A549 (cell line): Measurements from ENCODE around the gene COPS7A. TPM values are rescaled to one million over a fixed set of nuclear protein-coding genes. Genes with fewer than 3 reads are reported as not detected.
"Not testable (repeated sequence)": the region's sequence is repeated elsewhere in the genome, so short reads cannot be mapped to it uniquely, and the experiment has no call there.

Experiments used
- ATAC-seq, 2 experiments: fragments of 200-7000 bp in 1 of 2; fragments of >200 bp in 1 of 2; cut with Nextera tagmentation in 1 of 2; cut with Tn5 transposase in 1 of 2; 3 replicates each; pipeline versions ENCODE4 v1.8.0 to v1.9.1; 2018 to 2020; ENCODE audit warnings: mild to moderate bottlenecking in 1 of 2, moderate library complexity in 1 of 2
- CTCF ChIA-PET: fragments of 300-600 bp; sonication (Branson Sonifier 250); formaldehyde crosslinking; extraction: SDS; loops from one replicate; lab custom pipeline; 2021; ENCODE audit warnings: antibody characterized with exemption, inconsistent platforms; lab: Yijun Ruan, JAX
- POLR2A ChIA-PET: fragments of 350-600 bp; formaldehyde crosslinking; extraction: SDS; loops from one replicate; lab custom pipeline; 2021; ENCODE audit warnings: antibody characterized with exemption, inconsistent platforms; lab: Yijun Ruan, JAX
- DNase-seq, 2 experiments: peaks; one replicate each; pipeline versions ENCODE4 v3.0.0 to v3.0.0-alpha.2; 2011 to 2016; ENCODE audit warnings: low read depth in 1 of 2, low spot score in 1 of 2
- FAIRE-seq: peaks from 2 replicates; lab custom pipeline; 2011; peaks lifted over from hg19 to GRCh38; lab: Jason Lieb, UNC
- H3K27ac ChIP-seq, 2 experiments: fragments of >200 bp; sonication (Bioruptor Twin); formaldehyde crosslinking; 3 replicates each; pipeline ENCODE4 v1.5.1; 2016 to 2017
- H3K4me1 ChIP-seq: fragments of >200 bp; sonication (Bioruptor Twin); formaldehyde crosslinking; 3 replicates; pipeline ENCODE4 v1.6.1; 2016
- H3K4me2 ChIP-seq: fragments of >200 bp; sonication (Bioruptor Twin); formaldehyde crosslinking; 3 replicates; pipeline ENCODE4 v1.6.1; 2016
- H3K4me3 ChIP-seq: fragments of >200 bp; sonication (Bioruptor Twin); formaldehyde crosslinking; 3 replicates; pipeline ENCODE4 v1.5.1; 2016
- H3K9me3 ChIP-seq: fragments of >200 bp; sonication (Bioruptor Twin); formaldehyde crosslinking; 3 replicates; pipeline ENCODE4 v1.6.1; 2016
- ATOH8 ChIP-seq: fragments of 250-450 bp; sonication (Bioruptor Pico); IDR thresholded peaks from 2 replicates; pipeline ENCODE4 v1.5.0; 2020; ENCODE audit warnings: low read depth, mild to moderate bottlenecking, moderate library complexity
- CTCF ChIP-seq: fragments of >200 bp; sonication (Bioruptor Twin); formaldehyde crosslinking; IDR thresholded peaks from 3 replicates; pipeline ENCODE4 v1.5.1; 2016
- ESRRA ChIP-seq: fragments of 150-350 bp; IDR thresholded peaks from 2 replicates; pipeline ENCODE4 v1.6.1; 2014; ENCODE audit warnings: mild to moderate bottlenecking, low read length, borderline replicate concordance
- GATA3 ChIP-seq: IDR thresholded peaks from 2 replicates; pipeline ENCODE4 v1.6.1; 2012; ENCODE audit warnings: borderline replicate concordance
- HEYL ChIP-seq: fragments of 250-450 bp; sonication (Bioruptor Pico); IDR thresholded peaks from 2 replicates; pipeline ENCODE4 v1.8.0; 2021; ENCODE audit warnings: mild to moderate bottlenecking, moderate library complexity
- KDM1A ChIP-seq: fragments of 200-600 bp; sonication (generic); IDR thresholded peaks from 2 replicates; pipeline ENCODE4 v1.6.1; 2016; ENCODE audit warnings: low read depth, mild to moderate bottlenecking
- MAFK ChIP-seq: fragments of 450-650 bp; IDR thresholded peaks from 2 replicates; pipeline ENCODE4 v1.6.1; 2014; ENCODE audit not compliant: partially characterized antibody
- NR3C1 ChIP-seq: fragments of >200 bp; sonication (Bioruptor Twin); formaldehyde crosslinking; IDR thresholded peaks from 3 replicates; pipeline ENCODE4 v1.6.1; 2017
- PBX3 ChIP-seq: IDR thresholded peaks from 2 replicates; pipeline ENCODE4 v1.6.1; 2012
- PHF8 ChIP-seq: fragments of 200-600 bp; sonication (generic); IDR thresholded peaks from 2 replicates; pipeline ENCODE4 v1.6.1; 2016; ENCODE audit warnings: low read depth, mild to moderate bottlenecking, antibody characterized with exemption, moderate library complexity, borderline replicate concordance
- POLR2A ChIP-seq: IDR thresholded peaks from 2 replicates; pipeline ENCODE4 v1.6.1; 2012; ENCODE audit warnings: mild to moderate bottlenecking, low read length
- POLR2AphosphoS2 ChIP-seq: conservative IDR thresholded peaks from 2 replicates; pipeline ENCODE4 v1.6.1; 2012; ENCODE audit warnings: low read length, improper control_type of control experiment, inconsistent platforms
- RFX5 ChIP-seq: fragments of 450-650 bp; IDR thresholded peaks from 2 replicates; pipeline ENCODE4 v1.7.1; 2014; ENCODE audit warnings: antibody characterized with exemption, mild to moderate bottlenecking, moderate library complexity
- RNF2 ChIP-seq: fragments of 200-600 bp; sonication (generic); IDR thresholded peaks from 2 replicates; pipeline ENCODE4 v1.6.1; 2016; ENCODE audit warnings: low read depth, mild to moderate bottlenecking, antibody characterized with exemption, moderate library complexity, borderline replicate concordance
- SREBF2 ChIP-seq: fragments of 450-650 bp; IDR thresholded peaks from 2 replicates; pipeline ENCODE4 v1.6.1; 2014; ENCODE audit warnings: mild to moderate bottlenecking, moderate library complexity
- ZFP36 ChIP-seq: fragments of 450-650 bp; IDR thresholded peaks from 2 replicates; pipeline ENCODE4 v1.6.1; 2014; ENCODE audit warnings: borderline replicate concordance; ENCODE audit not compliant: partially characterized antibody
- WGBS: methylation state at CpG from one replicate; pipeline ENCODE4 v1.1.6; 2017; ENCODE audit errors: missing lambda C conversion rate; 5-methylcytosine and 5-hydroxymethylcytosine counted together
- polyA plus RNA-seq, 4 experiments: library from polyadenylated mRNA; depleted of rRNA in 3 of 4; stranded (reverse); fragments of >200 nt; fragmentation: RNase III in 1 of 4; extraction: RNeasy Plus Mini Kit Qiagen cat#74134 plus additional on column Dnase treatment in 1 of 4; gene quantifications; 2 replicates in 3 of 4; 3 replicates in 1 of 4; pipeline ENCODE4 v1.2.3, GENCODE V29; 2011 to 2017

Gene COPS7A
- polyA plus RNA-seq, 2 of the 4 experiments (the other 2 are of a cell fraction), result 46.9 to 78.8 TPM

GRCh38 chr12:6701078-6701768 lies 22.6 kb upstream of the COPS7A start:
- FAIRE-seq (no peak), ATAC-seq (no peak), DNase-seq (no peak)
- Histone ChIP-seq H3K27ac (peak overlapping the region in 1 of 2 experiments; percentile 76; a peak in 3 of 6 replicates), H3K9me3 (no peaks in the 10 kb centered on the region), H3K4me1 (peaks cover 14% of the 10 kb centered on the region; the same call in 1 of the 3 replicates), H3K4me3 (peak overlapping the region; percentile 68), H3K4me2 (peak overlapping the region; percentile 99)
- no peak for TF ChIP-seq NR3C1
- no peak for TF ChIP-seq GATA3
- no peak for TF ChIP-seq ATOH8 (CRISPR knock-in tag)
- TF ChIP-seq RNF2, result no peak
- no peak for TF ChIP-seq HEYL (CRISPR knock-in tag)
- TF ChIP-seq PBX3, result no peak
- TF ChIP-seq KDM1A, result peak; percentile 74; the same call in 1 of the 2 replicates
- no peak for TF ChIP-seq PHF8
- TF ChIP-seq SREBF2, result no peak
- WGBS, result 66% methylated on average over 13 of the region's 13 CpGs
- CTCF ChIA-PET, result interaction anchor here (0.6 kb wide), 1 partner anchor 18 kb away, joined by 3 read pairs; no protein-coding TSS in a partner anchor
- POLR2A ChIA-PET, result no interaction called here

- FAIRE-seq, result no peak
- POLR2A ChIA-PET, result interaction anchor here (0.6 kb wide), 1 partner anchor 131 kb away, joined by 4 read pairs; no protein-coding TSS in a partner anchor
- peak; percentile 38 to 65 for DNase-seq
- TF ChIP-seq MAFK (no peak), ESRRA (no peak), ZFP36 (no peak), POLR2AphosphoS2 (no peak), RFX5 (no peak)
- TF ChIP-seq, all 56 proteins: peak for 0
- Histone ChIP-seq H3K4me2 (peak overlapping the region; percentile 48; the same call in 2 of the 3 replicates), H3K9me3 (no peaks in the 10 kb centered on the region), H3K4me1 (peaks cover 14% of the 10 kb centered on the region; the same call in 1 of the 3 replicates), H3K4me3 (no peak overlapping the region), H3K27ac (no peak overlapping the region)
- 23% methylated on average over 9 of the region's 10 CpGs for WGBS
- ATAC-seq, result peak; percentile 57 to 66
- CTCF ChIA-PET, result interaction anchor here (1.0 to 1.2 kb wide), 2 partner anchors 38 to 83 kb away, joined by 3 to 4 read pairs; no protein-coding TSS in a partner anchor
These were observed 20.2 kb upstream of the COPS7A start for GRCh38 chr12:6703631-6704030.

- POLR2A ChIA-PET, result interaction anchor here (2.4 kb wide), 1 partner anchor 15 kb away, joined by 9 read pairs; the partner anchor contains the start of gene COPS7A
- not testable (repeated sequence) for H3K9me3 ChIP-seq, H3K4me3 ChIP-seq, DNase-seq, ATAC-seq, H3K4me1 ChIP-seq, H3K4me2 ChIP-seq, FAIRE-seq, H3K27ac ChIP-seq
- CTCF ChIA-PET, result interaction anchor here (0.7 to 1.3 kb wide), 5 partner anchors 8 to 45 kb away, joined by 3 to 4 read pairs (median 3); partner anchors contain the start of gene MLF2
- 92% methylated on average over 7 of the region's 21 CpGs for WGBS
These were observed 15.5 kb upstream of the COPS7A start for GRCh38 chr12:6708351-6708750.

GRCh38 chr12:6708960-6709394 lies 14.9 kb upstream of the COPS7A start:
- H3K27ac ChIP-seq, result no peak overlapping the region
- ChIA-PET POLR2A (interaction anchor here (2.4 kb wide), 1 partner anchor 15 kb away, joined by 9 read pairs; the partner anchor contains the start of gene COPS7A), CTCF (interaction anchor here (0.7 to 1.3 kb wide), 6 partner anchors 9 to 69 kb away, joined by 3 to 4 read pairs (median 3); partner anchors contain the start of gene MLF2)
- ATAC-seq (no peak), FAIRE-seq (no peak), DNase-seq (no peak)
- H3K4me1 ChIP-seq, result no peaks in the 10 kb centered on the region
- H3K4me2 ChIP-seq, result no peak overlapping the region
- no peak overlapping the region for H3K4me3 ChIP-seq
- H3K9me3 ChIP-seq, result no peaks in the 10 kb centered on the region
- 81% methylated on average over 16 of the region's 16 CpGs for WGBS
- no peak for TF ChIP-seq POLR2A
- TF ChIP-seq CTCF, result no peak

- H3K27ac ChIP-seq, H3K4me2 ChIP-seq, ATAC-seq, FAIRE-seq, DNase-seq, H3K4me3 ChIP-seq, H3K4me1 ChIP-seq, H3K9me3 ChIP-seq: not testable (repeated sequence)
- WGBS, result 88% methylated on average over 16 of the region's 41 CpGs
- CTCF ChIA-PET, result interaction anchor here (1.3 to 2.7 kb wide), 3 partner anchors 7 to 119 kb away, joined by 4 to 10 read pairs (median 4); partner anchors contain the start of gene COPS7A
- POLR2A ChIA-PET, result interaction anchor here (1.7 kb wide), 1 partner anchor 8 kb away, joined by 6 read pairs; the partner anchor contains the start of gene COPS7A
These were observed 7.6 kb upstream of the COPS7A start for GRCh38 chr12:6716031-6716873.
